Stimulated activated effector memory CD8-positive, alpha-beta T cell treated with anti-CD3 and anti-CD28 coated beads, Interleukin-12 subunit alpha, Interleukin-12 subunit beta, amount 100 ng/mL, for 72 hours (primary cell): ENCODE results near the gene TCEAL9.
"Not testable (repeated sequence)": the region's sequence is repeated elsewhere in the genome, so short reads cannot be mapped to it uniquely, and the experiment has no call there.

Source experiments
- ATAC-seq: fragments of 150-1000 bp; cut with Tn5 transposase; 2 replicates; pipeline ENCODE4 v1.10.0; 2021
- DNase-seq, 2 donors: peaks; one replicate each; pipeline ENCODE4 v3.0.0; 2021 to 2022; ENCODE audit warnings: low spot score in 2 of 2
- H3K27ac Mint-ChIP-seq: one replicate; pipeline ENCODE4 v1.8.0; 2022; ENCODE audit warnings: mild to moderate bottlenecking, mixed read lengths
- H3K36me3 Mint-ChIP-seq: one replicate; pipeline ENCODE4 v1.8.0; 2022; ENCODE audit warnings: mild to moderate bottlenecking, mixed read lengths
- H3K4me1 Mint-ChIP-seq: one replicate; pipeline ENCODE4 v1.8.0; 2022; ENCODE audit warnings: mixed read lengths
- H3K4me3 Mint-ChIP-seq: one replicate; pipeline ENCODE4 v1.8.0; 2022; ENCODE audit warnings: mild to moderate bottlenecking, mixed read lengths
- H3K9me3 Mint-ChIP-seq: one replicate; pipeline ENCODE4 v1.8.0; 2022; ENCODE audit warnings: mixed read lengths

TCEAL9 gene

GRCh38 chrX:103356130-103356798 lies at the start of gene TCEAL9:
Gene TCEAL9, plus strand, starts transcription at chrX:103356506. Its CDS starts 1,179 bp downstream, at chrX:103357685.
- H3K4me1 Mint-ChIP-seq = peaks cover 10% of the 10 kb centered on the region
- H3K36me3 Mint-ChIP-seq = no peaks in the 10 kb centered on the region
- DNase-seq (no peak), ATAC-seq (no peak)
- peak within 1 kb of the TSS; percentile 64 for H3K4me3 Mint-ChIP-seq
- H3K9me3 Mint-ChIP-seq = no peaks in the 10 kb centered on the region
- peak within 1 kb of the TSS; percentile 75 for H3K27ac Mint-ChIP-seq

- Mint-ChIP-seq H3K4me1 (peaks cover 5% of the 10 kb centered on the region), H3K27ac (no peak overlapping the region), H3K36me3 (no peaks in the 10 kb centered on the region), H3K9me3 (no peaks in the 10 kb centered on the region), H3K4me3 (peak overlapping the region; percentile 70)
- no peak for DNase-seq
- peak; percentile 4 for ATAC-seq
Measured at GRCh38 chrX:103309860-103310554, 46.3 kb upstream of the TCEAL9 start.

GRCh38 chrX:103310555-103311398 lies 45.5 kb upstream of the TCEAL9 start, which contains the start of gene BEX2:
Gene BEX2, minus strand, starts transcription at chrX:103310990. Its CDS starts 1,014 bp downstream, at chrX:103309976.
- Mint-ChIP-seq H3K4me3 (peak within 1 kb of the TSS; percentile 70), H3K36me3 (no peaks in the 10 kb centered on the region), H3K4me1 (peaks cover 5% of the 10 kb centered on the region), H3K9me3 (no peaks in the 10 kb centered on the region), H3K27ac (no peak within 1 kb of the TSS)
- DNase-seq = peak; percentile 48 to 81
- peak; percentile 99 for ATAC-seq

GRCh38 chrX:103311399-103311780 lies 44.9 kb upstream of the TCEAL9 start:
- H3K27ac Mint-ChIP-seq = no peak overlapping the region
- DNase-seq = no peak
- H3K4me3 Mint-ChIP-seq = peak overlapping the region; percentile 70
- peaks cover 5% of the 10 kb centered on the region for H3K4me1 Mint-ChIP-seq
- H3K36me3 Mint-ChIP-seq = no peaks in the 10 kb centered on the region
- no peak for ATAC-seq
- H3K9me3 Mint-ChIP-seq = no peaks in the 10 kb centered on the region

GRCh38 chrX:103329991-103330390 lies 26.3 kb upstream of the TCEAL9 start, which contains the start of gene TCEAL7:
Gene TCEAL7, plus strand, starts transcription at chrX:103330239. Its CDS starts 1,165 bp downstream, at chrX:103331404.
- no peak for DNase-seq
- Mint-ChIP-seq H3K9me3 (no peaks in the 10 kb centered on the region), H3K36me3 (no peaks in the 10 kb centered on the region), H3K4me3 (no peak within 1 kb of the TSS), H3K4me1 (no peaks in the 10 kb centered on the region), H3K27ac (no peak within 1 kb of the TSS)
- no peak for ATAC-seq

- DNase-seq (no peak), ATAC-seq (no peak)
- Mint-ChIP-seq H3K4me1 (no peaks in the 10 kb centered on the region), H3K4me3 (no peak overlapping the region), H3K27ac (no peak overlapping the region), H3K9me3 (no peaks in the 10 kb centered on the region), H3K36me3 (no peaks in the 10 kb centered on the region)
Measured at GRCh38 chrX:103330681-103331288, 25.5 kb upstream of the TCEAL9 start.

GRCh38 chrX:103338663-103339062 lies 17.6 kb upstream of the TCEAL9 start:
- Mint-ChIP-seq H3K27ac (no peak overlapping the region), H3K4me3 (no peak overlapping the region), H3K4me1 (no peaks in the 10 kb centered on the region), H3K9me3 (no peaks in the 10 kb centered on the region), H3K36me3 (no peaks in the 10 kb centered on the region)
- DNase-seq (no peak), ATAC-seq (no peak)

- ATAC-seq = no peak
- DNase-seq = no peak
- no peak overlapping the region for H3K4me3 Mint-ChIP-seq
- no peaks in the 10 kb centered on the region for H3K4me1 Mint-ChIP-seq
- no peak overlapping the region for H3K27ac Mint-ChIP-seq
- H3K9me3 Mint-ChIP-seq = no peaks in the 10 kb centered on the region
- H3K36me3 Mint-ChIP-seq = no peaks in the 10 kb centered on the region
Measured at GRCh38 chrX:103343105-103343504, 13.2 kb upstream of the TCEAL9 start.

- H3K9me3 Mint-ChIP-seq = no peaks in the 10 kb centered on the region
- no peak for DNase-seq
- no peaks in the 10 kb centered on the region for H3K36me3 Mint-ChIP-seq
- no peaks in the 10 kb centered on the region for H3K4me1 Mint-ChIP-seq
- no peak overlapping the region for H3K27ac Mint-ChIP-seq
- no peak overlapping the region for H3K4me3 Mint-ChIP-seq
- ATAC-seq = no peak
Measured at GRCh38 chrX:103344606-103345005, 11.7 kb upstream of the TCEAL9 start.

- DNase-seq (no peak), ATAC-seq (no peak)
- H3K9me3 Mint-ChIP-seq = no peaks in the 10 kb centered on the region
Measured at GRCh38 chrX:103347682-103348397, 8.5 kb upstream of the TCEAL9 start.

GRCh38 chrX:103356858-103357257 lies 552 bp downstream of the TCEAL9 start:
- no peaks in the 10 kb centered on the region for H3K9me3 Mint-ChIP-seq
- H3K27ac Mint-ChIP-seq = no peak overlapping the region
- H3K4me3 Mint-ChIP-seq = peak overlapping the region; percentile 64
- no peak for ATAC-seq
- peaks cover 10% of the 10 kb centered on the region for H3K4me1 Mint-ChIP-seq
- no peak for DNase-seq
- no peaks in the 10 kb centered on the region for H3K36me3 Mint-ChIP-seq

More at GRCh38 chrX:103347682-103348397, 8.5 kb upstream of the TCEAL9 start:
- no peaks in the 10 kb centered on the region for H3K36me3 Mint-ChIP-seq
- no peak overlapping the region for H3K27ac Mint-ChIP-seq
- no peaks in the 10 kb centered on the region for H3K4me1 Mint-ChIP-seq
- H3K4me3 Mint-ChIP-seq = no peak overlapping the region

GRCh38 chrX:103357871-103358270 lies 1.6 kb downstream of the TCEAL9 start:
- ATAC-seq = no peak
- H3K4me3 Mint-ChIP-seq = no peak overlapping the region
- H3K36me3 Mint-ChIP-seq = no peaks in the 10 kb centered on the region
- H3K4me1 Mint-ChIP-seq = peaks cover 10% of the 10 kb centered on the region
- no peaks in the 10 kb centered on the region for H3K9me3 Mint-ChIP-seq
- no peak for DNase-seq
- H3K27ac Mint-ChIP-seq = no peak overlapping the region

- H3K27ac Mint-ChIP-seq, DNase-seq, H3K4me3 Mint-ChIP-seq, H3K9me3 Mint-ChIP-seq, H3K36me3 Mint-ChIP-seq, ATAC-seq, H3K4me1 Mint-ChIP-seq: not testable (repeated sequence)
Measured at GRCh38 chrX:103359605-103360004, 3.3 kb downstream of the TCEAL9 start.

GRCh38 chrX:103360092-103360491 lies 3.8 kb downstream of the TCEAL9 start:
- ATAC-seq (no peak), DNase-seq (no peak)
- no peaks in the 10 kb centered on the region for H3K36me3 Mint-ChIP-seq
- H3K4me3 Mint-ChIP-seq = no peak overlapping the region
- H3K27ac Mint-ChIP-seq = no peak overlapping the region
- peaks cover 10% of the 10 kb centered on the region for H3K4me1 Mint-ChIP-seq
- no peaks in the 10 kb centered on the region for H3K9me3 Mint-ChIP-seq
